Fibroblast of villous mesenchyme (primary cell): ENCODE data around the gene SH2D1B. TPM values are rescaled to one million over a fixed set of nuclear protein-coding genes. Genes with fewer than 3 reads are reported as not detected.
"Not testable (repeated sequence)": the region's sequence is repeated elsewhere in the genome, so short reads cannot be mapped to it uniquely, and the experiment has no call there.

ENCODE experiments used
- DNase-seq: peaks from one replicate; pipeline ENCODE4 v3.0.0-alpha.2; 2010; ENCODE audit warnings: low read depth
- H3K4me3 ChIP-seq: 2 replicates; pipeline ENCODE4 v1.5.1; 2011; ENCODE audit warnings: low read depth, mild to moderate bottlenecking, low read length
- CTCF ChIP-seq: IDR thresholded peaks from 2 replicates; pipeline ENCODE4 v1.5.1; 2012; ENCODE audit warnings: low read depth, mild to moderate bottlenecking, low read length; ENCODE audit not compliant: insufficient read depth
- total RNA-seq: library from RNA; depleted of rRNA; stranded (reverse); fragments of >200 nt; gene quantifications from 2 replicates; pipeline ENCODE4 v1.2.3, GENCODE V29; 2012

The SH2D1B gene
- not detected in 2 replicates for total RNA-seq

- DNase-seq: no peak
- no peak for TF ChIP-seq CTCF
These were observed at the start of gene SH2D1B for GRCh38 chr1:162412002-162412401. SH2D1B (minus strand) TSS chr1:162412136; CDS start chr1:162412016, 120 bp downstream.

GRCh38 chr1:162458236-162458635 is 46.3 kb upstream of the SH2D1B start:
- TF ChIP-seq CTCF: no peak
- no peak for DNase-seq
- H3K4me3 ChIP-seq: no peak overlapping the region

More at GRCh38 chr1:162412002-162412401, at the start of gene SH2D1B:
- no peak within 1 kb of the TSS for H3K4me3 ChIP-seq

- TF ChIP-seq CTCF: no peak
- no peak for DNase-seq
- H3K4me3 ChIP-seq: no peak overlapping the region
These were observed 44.4 kb upstream of the SH2D1B start for GRCh38 chr1:162456323-162456722.

- H3K4me3 ChIP-seq, DNase-seq: not testable (repeated sequence)
These were observed 42.4 kb upstream of the SH2D1B start for GRCh38 chr1:162454361-162454760.

GRCh38 chr1:162446946-162447345 is 35.0 kb upstream of the SH2D1B start:
- DNase-seq: no peak
- TF ChIP-seq CTCF: no peak
- H3K4me3 ChIP-seq: no peak overlapping the region

- TF ChIP-seq CTCF: no peak
- no peak overlapping the region for H3K4me3 ChIP-seq
- DNase-seq: no peak
These were observed 33.0 kb upstream of the SH2D1B start for GRCh38 chr1:162444903-162445302.

- not testable (repeated sequence) for DNase-seq, H3K4me3 ChIP-seq
These were observed 21.2 kb upstream of the SH2D1B start for GRCh38 chr1:162432977-162433713.

- DNase-seq: no peak
- no peak for TF ChIP-seq CTCF
- no peak overlapping the region for H3K4me3 ChIP-seq
These were observed 18.6 kb upstream of the SH2D1B start for GRCh38 chr1:162430583-162430982.
